ENCODE results near the gene VIM.

GRCh38 chr10:17220652-17221100 is 7.4 kb upstream of the VIM start:
- TF ChIP-seq EZH2phosphoT487 (IDR thresholded peaks at IDR 0.05; ENCODE audit: borderline replicate concordance), result no peak
- TF ChIP-seq, protein P1, sequence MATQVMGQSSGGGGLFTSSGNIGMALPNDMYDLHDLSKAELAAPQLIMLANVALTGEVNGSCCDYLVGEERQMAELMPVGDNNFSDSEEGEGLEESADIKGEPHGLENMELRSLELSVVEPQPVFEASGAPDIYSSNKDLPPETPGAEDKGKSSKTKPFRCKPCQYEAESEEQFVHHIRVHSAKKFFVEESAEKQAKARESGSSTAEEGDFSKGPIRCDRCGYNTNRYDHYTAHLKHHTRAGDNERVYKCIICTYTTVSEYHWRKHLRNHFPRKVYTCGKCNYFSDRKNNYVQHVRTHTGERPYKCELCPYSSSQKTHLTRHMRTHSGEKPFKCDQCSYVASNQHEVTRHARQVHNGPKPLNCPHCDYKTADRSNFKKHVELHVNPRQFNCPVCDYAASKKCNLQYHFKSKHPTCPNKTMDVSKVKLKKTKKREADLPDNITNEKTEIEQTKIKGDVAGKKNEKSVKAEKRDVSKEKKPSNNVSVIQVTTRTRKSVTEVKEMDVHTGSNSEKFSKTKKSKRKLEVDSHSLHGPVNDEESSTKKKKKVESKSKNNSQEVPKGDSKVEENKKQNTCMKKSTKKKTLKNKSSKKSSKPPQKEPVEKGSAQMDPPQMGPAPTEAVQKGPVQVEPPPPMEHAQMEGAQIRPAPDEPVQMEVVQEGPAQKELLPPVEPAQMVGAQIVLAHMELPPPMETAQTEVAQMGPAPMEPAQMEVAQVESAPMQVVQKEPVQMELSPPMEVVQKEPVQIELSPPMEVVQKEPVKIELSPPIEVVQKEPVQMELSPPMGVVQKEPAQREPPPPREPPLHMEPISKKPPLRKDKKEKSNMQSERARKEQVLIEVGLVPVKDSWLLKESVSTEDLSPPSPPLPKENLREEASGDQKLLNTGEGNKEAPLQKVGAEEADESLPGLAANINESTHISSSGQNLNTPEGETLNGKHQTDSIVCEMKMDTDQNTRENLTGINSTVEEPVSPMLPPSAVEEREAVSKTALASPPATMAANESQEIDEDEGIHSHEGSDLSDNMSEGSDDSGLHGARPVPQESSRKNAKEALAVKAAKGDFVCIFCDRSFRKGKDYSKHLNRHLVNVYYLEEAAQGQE (IDR thresholded peaks at IDR 0.05; ENCODE audit: low read depth), result no peak
- TF ChIP-seq, protein P2, sequence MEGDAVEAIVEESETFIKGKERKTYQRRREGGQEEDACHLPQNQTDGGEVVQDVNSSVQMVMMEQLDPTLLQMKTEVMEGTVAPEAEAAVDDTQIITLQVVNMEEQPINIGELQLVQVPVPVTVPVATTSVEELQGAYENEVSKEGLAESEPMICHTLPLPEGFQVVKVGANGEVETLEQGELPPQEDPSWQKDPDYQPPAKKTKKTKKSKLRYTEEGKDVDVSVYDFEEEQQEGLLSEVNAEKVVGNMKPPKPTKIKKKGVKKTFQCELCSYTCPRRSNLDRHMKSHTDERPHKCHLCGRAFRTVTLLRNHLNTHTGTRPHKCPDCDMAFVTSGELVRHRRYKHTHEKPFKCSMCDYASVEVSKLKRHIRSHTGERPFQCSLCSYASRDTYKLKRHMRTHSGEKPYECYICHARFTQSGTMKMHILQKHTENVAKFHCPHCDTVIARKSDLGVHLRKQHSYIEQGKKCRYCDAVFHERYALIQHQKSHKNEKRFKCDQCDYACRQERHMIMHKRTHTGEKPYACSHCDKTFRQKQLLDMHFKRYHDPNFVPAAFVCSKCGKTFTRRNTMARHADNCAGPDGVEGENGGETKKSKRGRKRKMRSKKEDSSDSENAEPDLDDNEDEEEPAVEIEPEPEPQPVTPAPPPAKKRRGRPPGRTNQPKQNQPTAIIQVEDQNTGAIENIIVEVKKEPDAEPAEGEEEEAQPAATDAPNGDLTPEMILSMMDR (IDR thresholded peaks at IDR 0.05 in 2 of 3, conservative IDR thresholded peaks at IDR 0.05 in 1 of 3; ENCODE audit: borderline replicate concordance in 1 of 3, insufficient read depth in 1 of 3, low read depth in 2 of 3, low read length in 2 of 3), result no peak

Measured in HCT116 (cell line).